SH-SY5Y (cell line): Measurements from ENCODE around the gene TRABD2A.

Source experiments
- GATA2 ChIP-seq: IDR thresholded peaks from 2 replicates; pipeline ENCODE4 v1.6.1; 2011; ENCODE audit warnings: mild to moderate bottlenecking, low read depth, low read length
- GATA3 ChIP-seq: IDR thresholded peaks from 2 replicates; pipeline ENCODE4 v1.6.1; 2011; ENCODE audit warnings: low read depth, mild to moderate bottlenecking, low read length, moderate library complexity

Gene TRABD2A

GRCh38 chr2:84778911-84779690 lies 101.8 kb downstream of the TRABD2A start:
- TF ChIP-seq GATA2 (no peak), GATA3 (no peak)

GRCh38 chr2:84776011-84776410 lies 104.9 kb downstream of the TRABD2A start:
- TF ChIP-seq GATA3 (no peak), GATA2 (no peak)
